GM12878 (cell line): Measurements from ENCODE around the gene SUPT6H. TPM values are rescaled to one million over a fixed set of nuclear protein-coding genes. Genes with fewer than 3 reads are reported as not detected.
A peak's percentile ranks its signal among the peaks of the same experiment; 100 is the strongest.

ENCODE experiments used
- BACH1 ChIP-seq: fragments of 450-650 bp; IDR thresholded peaks from 2 replicates; pipeline ENCODE4 v1.6.1; 2017; ENCODE audit warnings: mild to moderate bottlenecking, borderline replicate concordance
- BCL3 ChIP-seq: IDR thresholded peaks from 2 replicates; pipeline ENCODE4 v1.6.1; 2011; ENCODE audit warnings: borderline replicate concordance, low read depth, mild to moderate bottlenecking, moderate library complexity, low read length; ENCODE audit not compliant: insufficient read depth, poor library complexity, severe bottlenecking
- BMI1 ChIP-seq: fragments of 450-650 bp; IDR thresholded peaks from 2 replicates; pipeline ENCODE4 v1.6.1; 2016; ENCODE audit warnings: mild to moderate bottlenecking, moderate library complexity, borderline replicate concordance
- CEBPB ChIP-seq, 2 experiments: fragments of 150-350 bp in 1 of 2; IDR thresholded peaks; 2 replicates each; pipeline ENCODE4 v1.6.1; 2012 to 2014; ENCODE audit warnings: low read depth in 2 of 2, low read length in 2 of 2, borderline replicate concordance in 1 of 2, inconsistent platforms in 1 of 2
- EED ChIP-seq: sonication (generic); IDR thresholded peaks from 2 replicates; pipeline ENCODE4 v1.6.1; 2016; ENCODE audit warnings: antibody characterized with exemption, low read depth
- EGR1 ChIP-seq, 2 experiments: IDR thresholded peaks; 1 replicate in 1 of 2; 2 replicates in 1 of 2; pipeline ENCODE4 v1.6.1; 2011 to 2012; ENCODE audit warnings: low read depth in 2 of 2, low read length in 2 of 2, borderline replicate concordance in 1 of 2, mild to moderate bottlenecking in 1 of 2, moderate library complexity in 1 of 2
- ESRRA ChIP-seq: IDR thresholded peaks from 2 replicates; pipeline ENCODE4 v1.6.1; 2012; ENCODE audit warnings: mild to moderate bottlenecking, low read length, improper control_type of control experiment
- ETV6 ChIP-seq, 2 experiments: fragments of 450-650 bp in 1 of 2; IDR thresholded peaks in 1 of 2; conservative IDR thresholded peaks in 1 of 2; 2 replicates each; pipeline ENCODE4 v1.6.1; 2014; ENCODE audit warnings: antibody characterized with exemption in 1 of 2, borderline replicate concordance in 1 of 2, low read depth in 1 of 2, mild to moderate bottlenecking in 1 of 2, moderate library complexity in 1 of 2
- FOS ChIP-seq: IDR thresholded peaks from 3 replicates; pipeline ENCODE4 v1.6.1; 2011; ENCODE audit warnings: borderline replicate concordance; ENCODE audit not compliant: insufficient read length; ENCODE audit errors: extremely low read depth
- GATAD2B ChIP-seq: fragments of 450-650 bp; conservative IDR thresholded peaks from 2 replicates; pipeline ENCODE4 v1.6.1; 2017; ENCODE audit warnings: low read depth, mild to moderate bottlenecking, moderate library complexity
- HDAC6 ChIP-seq: fragments of 200-600 bp; sonication (generic); IDR thresholded peaks from one replicate; pipeline ENCODE4 v1.8.0; 2017; ENCODE audit warnings: antibody characterized with exemption; ENCODE audit not compliant: unreplicated experiment
- HDGF ChIP-seq: fragments of 450-650 bp; IDR thresholded peaks from 2 replicates; pipeline ENCODE4 v1.6.1; 2016; ENCODE audit warnings: antibody characterized with exemption
- IKZF1 ChIP-seq: fragments of 450-650 bp; conservative IDR thresholded peaks from 2 replicates; pipeline ENCODE4 v1.6.1; 2017; ENCODE audit warnings: antibody characterized with exemption, mild to moderate bottlenecking
- KDM1A ChIP-seq: fragments of 200-600 bp; sonication (generic); IDR thresholded peaks from 2 replicates; pipeline ENCODE4 v1.6.1; 2016; ENCODE audit warnings: borderline replicate concordance
- PML ChIP-seq: IDR thresholded peaks from 2 replicates; pipeline ENCODE4 v1.6.1; 2012; ENCODE audit warnings: low read length, inconsistent platforms
- RELA ChIP-seq: fragments of 450-650 bp; IDR thresholded peaks from 2 replicates; pipeline ENCODE4 v1.8.0; 2014; ENCODE audit warnings: borderline replicate concordance; ENCODE audit not compliant: partially characterized antibody
- RFX5 ChIP-seq: IDR thresholded peaks from 2 replicates; pipeline ENCODE4 v1.6.1; 2011; ENCODE audit warnings: low read depth, low read length, improper control_type of control experiment
- SMAD5 ChIP-seq: IDR thresholded peaks from 2 replicates; pipeline ENCODE4 v1.6.1; 2016; ENCODE audit warnings: antibody characterized with exemption, low read depth
- SREBF1 ChIP-seq: IDR thresholded peaks from 2 replicates; pipeline ENCODE4 v1.6.1; 2012; ENCODE audit warnings: mild to moderate bottlenecking, low read length
- SUPT20H ChIP-seq: IDR thresholded peaks from 2 replicates; pipeline ENCODE4 v1.6.1; 2011; ENCODE audit warnings: low read depth, mild to moderate bottlenecking, low read length, moderate library complexity, borderline replicate concordance; ENCODE audit not compliant: control insufficient read depth
- TAF1 ChIP-seq: IDR thresholded peaks from 2 replicates; pipeline ENCODE4 v1.6.1; 2011; ENCODE audit warnings: mild to moderate bottlenecking, low read depth, low read length, borderline replicate concordance
- TBL1XR1 ChIP-seq: IDR thresholded peaks from 2 replicates; pipeline ENCODE4 v1.6.1; 2012; ENCODE audit warnings: low read depth, low read length, improper control_type of control experiment
- TCF7 ChIP-seq: IDR thresholded peaks from 2 replicates; pipeline ENCODE4 v1.6.1; 2014; ENCODE audit warnings: antibody characterized with exemption, borderline replicate concordance
- WRNIP1 ChIP-seq: IDR thresholded peaks from 2 replicates; pipeline ENCODE4 v1.6.1; 2011; ENCODE audit warnings: low read depth, low read length, improper control_type of control experiment, borderline replicate concordance
- YBX1 ChIP-seq: fragments of 450-650 bp; IDR thresholded peaks from 2 replicates; pipeline ENCODE4 v1.6.1; 2016; ENCODE audit warnings: antibody characterized with exemption
- polyA plus RNA-seq, 11 experiments: library from polyadenylated mRNA; depleted of rRNA in 4 of 11; unstranded in 6 of 11; stranded (reverse) in 5 of 11; fragments of >200 nt; fragmentation: Nextera tagmentation in 4 of 11; fragmentation: Illumina TruSeq in 1 of 11; extraction: Ambion mirVana in 4 of 11; extraction: Trizol in 1 of 11; gene quantifications; 1 replicate in 1 of 11; 2 replicates in 10 of 11; pipeline versions ENCODE4 v1.2.1 to v1.2.3, GENCODE V29; 2011 to 2016; ENCODE audit warnings: inconsistent platforms in 2 of 11, missing spikeins in 2 of 11, low read depth in 1 of 11
- total RNA-seq, 4 experiments: library from RNA; depleted of rRNA in 3 of 4; stranded (reverse); fragments of >200 nt in 3 of 4; fragmentation: Illumina TruSeq in 1 of 4; extraction: Trizol in 1 of 4; gene quantifications; 2 replicates each; pipeline versions ENCODE4 v1.2.1 to v1.2.3, GENCODE V29; 2013 to 2021
- TF ChIP-seq, protein P1 (sequence below): fragments of 450-650 bp; conservative IDR thresholded peaks from 2 replicates; pipeline ENCODE4 v1.6.1; 2017; ENCODE audit warnings: mild to moderate bottlenecking, moderate library complexity
- TF ChIP-seq, protein P2 (sequence below): fragments of 450-650 bp; IDR thresholded peaks from 2 replicates; pipeline ENCODE4 v1.6.1; 2016; ENCODE audit warnings: mild to moderate bottlenecking

SUPT6H gene
- total and polyA plus RNA-seq, 10 of the 15 experiments (the other 5 are each of a cell fraction or from before 2014, with no cell fraction given), result 1.7 to 58.8 (median 37.7) TPM

GRCh38 chr17:28720247-28720996 is 58.4 kb downstream of the SUPT6H start (continued):
- TF ChIP-seq BCL3 (no peak), EGR1 (IDR thresholded peaks at IDR 0.05; ENCODE audit: borderline replicate concordance in 1 of 2, low read depth in 2 of 2, low read length in 2 of 2) (no peak), RFX5 (no peak), GATAD2B (0 out of 2 replicates have a peak, but pooled peaks have one; percentile 11), CEBPB (IDR thresholded peaks at IDR 0.05; ENCODE audit: borderline replicate concordance in 1 of 2, low read depth in 2 of 2, low read length in 2 of 2) (no peak), BMI1 (no peak), BACH1 (no peak), PML (no peak), SMAD5 (0 out of 2 replicates have a peak, but pooled peaks have one; percentile 25), TBL1XR1 (no peak), HDGF (no peak), YBX1 (no peak), KDM1A (no peak), RELA (no peak), SUPT20H (no peak), EED (no peak), WRNIP1 (0 out of 2 replicates have a peak, but pooled peaks have one; percentile 17), IKZF1 (no peak), HDAC6 (no peak), TCF7 (no peak), FOS (no peak), SREBF1 (no peak), ETV6 (conservative IDR thresholded peaks at IDR 0.05 in 1 of 2, IDR thresholded peaks at IDR 0.05 in 1 of 2; ENCODE audit: borderline replicate concordance in 1 of 2, low read depth in 1 of 2) (no peak), TAF1 (no peak), ESRRA (no peak)
- TF ChIP-seq, protein P1, sequence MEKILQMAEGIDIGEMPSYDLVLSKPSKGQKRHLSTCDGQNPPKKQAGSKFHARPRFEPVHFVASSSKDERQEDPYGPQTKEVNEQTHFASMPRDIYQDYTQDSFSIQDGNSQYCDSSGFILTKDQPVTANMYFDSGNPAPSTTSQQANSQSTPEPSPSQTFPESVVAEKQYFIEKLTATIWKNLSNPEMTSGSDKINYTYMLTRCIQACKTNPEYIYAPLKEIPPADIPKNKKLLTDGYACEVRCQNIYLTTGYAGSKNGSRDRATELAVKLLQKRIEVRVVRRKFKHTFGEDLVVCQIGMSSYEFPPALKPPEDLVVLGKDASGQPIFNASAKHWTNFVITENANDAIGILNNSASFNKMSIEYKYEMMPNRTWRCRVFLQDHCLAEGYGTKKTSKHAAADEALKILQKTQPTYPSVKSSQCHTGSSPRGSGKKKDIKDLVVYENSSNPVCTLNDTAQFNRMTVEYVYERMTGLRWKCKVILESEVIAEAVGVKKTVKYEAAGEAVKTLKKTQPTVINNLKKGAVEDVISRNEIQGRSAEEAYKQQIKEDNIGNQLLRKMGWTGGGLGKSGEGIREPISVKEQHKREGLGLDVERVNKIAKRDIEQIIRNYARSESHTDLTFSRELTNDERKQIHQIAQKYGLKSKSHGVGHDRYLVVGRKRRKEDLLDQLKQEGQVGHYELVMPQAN, result 0 out of 2 replicates have a peak, but pooled peaks have one; percentile 27
- TF ChIP-seq, protein P2, sequence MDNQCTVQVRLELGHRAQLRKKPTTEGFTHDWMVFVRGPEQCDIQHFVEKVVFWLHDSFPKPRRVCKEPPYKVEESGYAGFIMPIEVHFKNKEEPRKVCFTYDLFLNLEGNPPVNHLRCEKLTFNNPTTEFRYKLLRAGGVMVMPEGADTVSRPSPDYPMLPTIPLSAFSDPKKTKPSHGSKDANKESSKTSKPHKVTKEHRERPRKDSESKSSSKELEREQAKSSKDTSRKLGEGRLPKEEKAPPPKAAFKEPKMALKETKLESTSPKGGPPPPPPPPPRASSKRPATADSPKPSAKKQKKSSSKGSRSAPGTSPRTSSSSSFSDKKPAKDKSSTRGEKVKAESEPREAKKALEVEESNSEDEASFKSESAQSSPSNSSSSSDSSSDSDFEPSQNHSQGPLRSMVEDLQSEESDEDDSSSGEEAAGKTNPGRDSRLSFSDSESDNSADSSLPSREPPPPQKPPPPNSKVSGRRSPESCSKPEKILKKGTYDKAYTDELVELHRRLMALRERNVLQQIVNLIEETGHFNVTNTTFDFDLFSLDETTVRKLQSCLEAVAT, result peak; percentile 45; the same call in 1 of the 2 replicates
